Measurements from ENCODE around the gene CENPL.

DNA sequence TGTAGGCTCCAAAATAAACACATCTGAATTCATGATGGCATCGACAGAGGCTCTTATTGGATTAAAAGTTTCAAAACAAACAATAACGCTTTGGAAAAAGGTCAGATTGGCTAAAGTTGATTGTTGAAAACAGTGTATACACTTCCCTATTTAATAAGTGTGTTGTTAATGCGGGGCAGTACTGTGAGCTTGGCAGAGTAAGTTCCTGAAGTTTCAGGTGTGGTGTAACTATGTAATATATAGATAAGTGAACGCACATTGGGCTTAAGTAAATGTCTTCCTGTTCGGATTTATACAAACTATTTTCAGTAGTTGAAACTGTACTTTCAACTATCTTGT is 44.3 kb upstream of the CENPL start:
- TF ChIP-seq, protein P1, sequence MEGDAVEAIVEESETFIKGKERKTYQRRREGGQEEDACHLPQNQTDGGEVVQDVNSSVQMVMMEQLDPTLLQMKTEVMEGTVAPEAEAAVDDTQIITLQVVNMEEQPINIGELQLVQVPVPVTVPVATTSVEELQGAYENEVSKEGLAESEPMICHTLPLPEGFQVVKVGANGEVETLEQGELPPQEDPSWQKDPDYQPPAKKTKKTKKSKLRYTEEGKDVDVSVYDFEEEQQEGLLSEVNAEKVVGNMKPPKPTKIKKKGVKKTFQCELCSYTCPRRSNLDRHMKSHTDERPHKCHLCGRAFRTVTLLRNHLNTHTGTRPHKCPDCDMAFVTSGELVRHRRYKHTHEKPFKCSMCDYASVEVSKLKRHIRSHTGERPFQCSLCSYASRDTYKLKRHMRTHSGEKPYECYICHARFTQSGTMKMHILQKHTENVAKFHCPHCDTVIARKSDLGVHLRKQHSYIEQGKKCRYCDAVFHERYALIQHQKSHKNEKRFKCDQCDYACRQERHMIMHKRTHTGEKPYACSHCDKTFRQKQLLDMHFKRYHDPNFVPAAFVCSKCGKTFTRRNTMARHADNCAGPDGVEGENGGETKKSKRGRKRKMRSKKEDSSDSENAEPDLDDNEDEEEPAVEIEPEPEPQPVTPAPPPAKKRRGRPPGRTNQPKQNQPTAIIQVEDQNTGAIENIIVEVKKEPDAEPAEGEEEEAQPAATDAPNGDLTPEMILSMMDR (IDR thresholded peaks at IDR 0.05), result no peak
- TF ChIP-seq POLR2AphosphoS5 (IDR thresholded peaks at IDR 0.05) (no peak), EP300 (IDR thresholded peaks at IDR 0.05) (no peak), POLR2A (IDR thresholded peaks at IDR 0.05) (no peak)

All from suprapubic skin (tissue), 4 donors.